SU-DHL-6 (cell line): Measurements from ENCODE around the gene NTM.

Source experiments
- H2AFZ ChIP-seq: fragments of 200-600 bp; sonication (generic); 2 replicates; pipeline ENCODE4 v1.6.1; 2014; ENCODE audit warnings: low read depth, mild to moderate bottlenecking, moderate library complexity, mixed read lengths, antibody characterized with exemption, low read length; ENCODE audit not compliant: severe bottlenecking
- H3F3A ChIP-seq: fragments of 200-600 bp; shearing (Covaris generic); 2 replicates; pipeline ENCODE4 v1.6.0; 2016; ENCODE audit warnings: antibody characterized with exemption, mild to moderate bottlenecking; ENCODE audit not compliant: insufficient read depth
- H3K27ac ChIP-seq: fragments of 200-600 bp; sonication (generic); 2 replicates; pipeline ENCODE4 v1.5.1; 2016; ENCODE audit warnings: low read depth, mild to moderate bottlenecking, low read length, moderate library complexity, mixed read lengths
- H3K27me3 ChIP-seq: fragments of 200-600 bp; sonication (generic), shearing (Covaris generic); 2 replicates; pipeline ENCODE4 v1.6.0; 2014; ENCODE audit warnings: mild to moderate bottlenecking, low read length
- H3K36me3 ChIP-seq: fragments of 200-600 bp; sonication (generic); 2 replicates; pipeline ENCODE4 v1.6.1; 2014; ENCODE audit warnings: mild to moderate bottlenecking, low read length, mixed read lengths
- H3K4me2 ChIP-seq: fragments of 300-600, 200-600 bp; shearing (Covaris generic), sonication (generic); 2 replicates; pipeline ENCODE4 v1.6.0; 2014; ENCODE audit warnings: low read length, low read depth, mild to moderate bottlenecking; ENCODE audit not compliant: poor library complexity, severe bottlenecking
- H3K4me3 ChIP-seq: fragments of 200-600 bp; sonication (generic); 2 replicates; pipeline ENCODE4 v1.5.1; 2014; ENCODE audit warnings: antibody characterized with exemption, low read length, mild to moderate bottlenecking, mixed read lengths; ENCODE audit not compliant: insufficient read depth, poor library complexity, severe bottlenecking
- H3K79me2 ChIP-seq: fragments of 200-600 bp; sonication (generic); 2 replicates; pipeline ENCODE4 v1.6.1; 2014; ENCODE audit warnings: mild to moderate bottlenecking, low read length, moderate library complexity; ENCODE audit not compliant: insufficient read depth
- H3K9ac ChIP-seq: fragments of 200-600 bp; sonication (generic); 2 replicates; pipeline ENCODE4 v1.7.0; 2014; ENCODE audit warnings: mild to moderate bottlenecking, low read length
- H3K9me2 ChIP-seq: fragments of 200-600 bp; sonication (generic); replicated peaks from 2 replicates; pipeline ENCODE4 v1.6.1; 2014; ENCODE audit warnings: low read length; ENCODE audit not compliant: insufficient read depth
- H3K9me3 ChIP-seq: fragments of 200-600 bp; sonication (generic); 2 replicates; pipeline ENCODE4 v1.6.1; 2014; ENCODE audit warnings: low read length, mixed read lengths; ENCODE audit not compliant: insufficient read depth
- H4K20me1 ChIP-seq: fragments of 200-600 bp; sonication (generic); 2 replicates; pipeline ENCODE4 v1.6.1; 2014; ENCODE audit warnings: low read depth, mild to moderate bottlenecking, antibody characterized with exemption, low read length, moderate library complexity, mixed read lengths
- CTCF ChIP-seq: fragments of 200-600 bp; sonication (generic); IDR thresholded peaks from one replicate; pipeline ENCODE4 v1.5.1; 2017; ENCODE audit warnings: antibody characterized with exemption, mild to moderate bottlenecking, low read length, moderate library complexity; ENCODE audit not compliant: insufficient read depth, poor library complexity, severe bottlenecking
- EZH2phosphoT487 ChIP-seq: fragments of 200-600 bp; sonication (generic), shearing (Covaris generic); conservative IDR thresholded peaks from 2 replicates; pipeline ENCODE4 v1.6.1; 2018; ENCODE audit warnings: mild to moderate bottlenecking, antibody characterized with exemption, low read length, moderate library complexity, mixed read lengths

The NTM gene

GRCh38 chr11:132206993-132207392 is 836.6 kb downstream of the NTM start:
- Histone ChIP-seq H3K79me2 (no peaks in the 10 kb centered on the region), H3K4me3 (no peak overlapping the region), H3K4me2 (no peak overlapping the region), H3K9ac (no peak overlapping the region), H2AFZ (no peak overlapping the region), H3K36me3 (no peaks in the 10 kb centered on the region), H3K9me3 (no peaks in the 10 kb centered on the region), H3F3A (no peaks in the 10 kb centered on the region), H3K27ac (no peak overlapping the region), H4K20me1 (no peaks in the 10 kb centered on the region), H3K27me3 (no peaks in the 10 kb centered on the region), H3K9me2 (no peaks in the 10 kb centered on the region)
- no peak for TF ChIP-seq EZH2phosphoT487
- TF ChIP-seq CTCF: no peak

- no peak for TF ChIP-seq EZH2phosphoT487
- no peak for TF ChIP-seq CTCF
- Histone ChIP-seq H3K9ac (no peak overlapping the region), H3K9me2 (no peaks in the 10 kb centered on the region), H3K27ac (no peak overlapping the region), H2AFZ (no peak overlapping the region), H3K27me3 (no peaks in the 10 kb centered on the region), H3K36me3 (no peaks in the 10 kb centered on the region), H3K4me2 (no peak overlapping the region), H3K9me3 (no peaks in the 10 kb centered on the region), H3F3A (no peaks in the 10 kb centered on the region), H3K79me2 (no peaks in the 10 kb centered on the region), H3K4me3 (no peak overlapping the region), H4K20me1 (no peaks in the 10 kb centered on the region)
Measured at GRCh38 chr11:132208477-132209055, 838.2 kb downstream of the NTM start.

GRCh38 chr11:132211479-132211878 is 841.1 kb downstream of the NTM start:
- Histone ChIP-seq H3K9me3 (no peaks in the 10 kb centered on the region), H3K27me3 (no peaks in the 10 kb centered on the region), H3K79me2 (no peaks in the 10 kb centered on the region), H2AFZ (no peak overlapping the region), H3K4me2 (no peak overlapping the region), H3F3A (no peaks in the 10 kb centered on the region), H3K27ac (no peak overlapping the region), H3K9ac (no peak overlapping the region), H3K9me2 (no peaks in the 10 kb centered on the region), H3K4me3 (no peak overlapping the region), H4K20me1 (no peaks in the 10 kb centered on the region), H3K36me3 (no peaks in the 10 kb centered on the region)
- TF ChIP-seq CTCF (no peak), EZH2phosphoT487 (no peak)
